G401 (cell line): ENCODE results near the gene MS4A10. TPM values are rescaled to one million over a fixed set of nuclear protein-coding genes. Genes with fewer than 3 reads are reported as not detected.
A peak's percentile ranks its signal among the peaks of the same experiment; 100 is the strongest.
"Not testable (repeated sequence)": the region's sequence is repeated elsewhere in the genome, so short reads cannot be mapped to it uniquely, and the experiment has no call there.

ENCODE experiments used
- DNase-seq: peaks from one replicate; pipeline ENCODE4 v3.0.0-alpha.2; 2015; ENCODE audit warnings: low spot score
- in situ Hi-C: cut with HindIII; loops from 2 replicates; pipeline ENCODE4 v1.10.0; 2016; ENCODE audit warnings: low sequenced_read_pairs, mixed read lengths
- total RNA-seq: library from RNA; depleted of rRNA; stranded (reverse); fragments of >200 nt; shearing (Covaris generic); gene quantifications from 2 replicates; pipeline ENCODE4 v1.2.3, GENCODE V29; 2014

MS4A10 gene
- total RNA-seq, 1 experiment from 2014 or later, result not detected

- in situ Hi-C loops, result no loop called here
- no peak for DNase-seq
Measured at GRCh38 chr11:60813324-60813723, 28.2 kb downstream of the MS4A10 start.

GRCh38 chr11:60814112-60814511, 29.0 kb downstream of the MS4A10 start:
- no peak for DNase-seq
- in situ Hi-C loops, result no loop called here

- DNase-seq, result no peak
- in situ Hi-C loops, result no loop called here
Measured at GRCh38 chr11:60816590-60817157, 31.5 kb downstream of the MS4A10 start.

GRCh38 chr11:60818057-60818456, 32.9 kb downstream of the MS4A10 start:
- in situ Hi-C loops, result no loop called here

GRCh38 chr11:60821827-60822599, 36.9 kb downstream of the MS4A10 start:
- DNase-seq, result no peak
- in situ Hi-C loops, result no loop called here

More at GRCh38 chr11:60818057-60818456, 32.9 kb downstream of the MS4A10 start:
- no peak for DNase-seq

- DNase-seq, in situ Hi-C loops: not testable (repeated sequence)
Measured at GRCh38 chr11:60823745-60824306, 38.7 kb downstream of the MS4A10 start.

GRCh38 chr11:60825118-60825517, 40.0 kb downstream of the MS4A10 start:
- in situ Hi-C loops, result no loop called here

GRCh38 chr11:60825790-60826189, 40.7 kb downstream of the MS4A10 start:
- in situ Hi-C loops, result no loop called here
- no peak for DNase-seq

More at GRCh38 chr11:60825118-60825517, 40.0 kb downstream of the MS4A10 start:
- DNase-seq, result no peak

- no peak for DNase-seq
- in situ Hi-C loops, result no loop called here
Measured at GRCh38 chr11:60830478-60831142, 45.5 kb downstream of the MS4A10 start.

- in situ Hi-C loops, result no loop called here
- peak; percentile 92 for DNase-seq
Measured at GRCh38 chr11:60831143-60831500, 46.0 kb downstream of the MS4A10 start.

- no peak for DNase-seq
- in situ Hi-C loops, result no loop called here
Measured at GRCh38 chr11:60831501-60832079, 46.5 kb downstream of the MS4A10 start.

- DNase-seq, result no peak
- in situ Hi-C loops, result no loop called here
Measured at GRCh38 chr11:60834742-60835533, 49.8 kb downstream of the MS4A10 start.

GRCh38 chr11:60835534-60835846, 50.4 kb downstream of the MS4A10 start:
- in situ Hi-C loops, result no loop called here

GRCh38 chr11:60836866-60837515, 51.9 kb downstream of the MS4A10 start:
- DNase-seq, result no peak
- in situ Hi-C loops, result no loop called here

More at GRCh38 chr11:60835534-60835846, 50.4 kb downstream of the MS4A10 start:
- DNase-seq, result no peak

GRCh38 chr11:60838132-60838531, 53.0 kb downstream of the MS4A10 start:
- in situ Hi-C loops, result no loop called here
- no peak for DNase-seq

- peak; percentile 14 for DNase-seq
- in situ Hi-C loops, result no loop called here
Measured at GRCh38 chr11:60840470-60841430, 55.6 kb downstream of the MS4A10 start.

- DNase-seq, result peak; percentile 96
Measured at GRCh38 chr11:60841797-60842667, 56.9 kb downstream of the MS4A10 start, which contains the start of gene CCDC86. Gene CCDC86, plus strand, starts transcription at chr11:60842113. Its CDS starts 12 bp downstream, at chr11:60842125.

More at GRCh38 chr11:60841797-60842667, 56.9 kb downstream of the MS4A10 start, which contains the start of gene CCDC86:
- in situ Hi-C loops, result no loop called here
